HS-27A (cell line): ENCODE results near the gene ST8SIA3.
"Not testable (repeated sequence)": the region's sequence is repeated elsewhere in the genome, so short reads cannot be mapped to it uniquely, and the experiment has no call there.

ENCODE experiments used
- DNase-seq: peaks from one replicate; pipeline ENCODE4 v3.0.0-alpha.2; 2012; ENCODE audit warnings: low read depth, missing footprints

The ST8SIA3 gene

GRCh38 chr18:57364460-57364859 lies 12.1 kb downstream of the ST8SIA3 start:
- DNase-seq = no peak

GRCh38 chr18:57366528-57367081 lies 14.2 kb downstream of the ST8SIA3 start:
- DNase-seq = no peak

- no peak for DNase-seq
Measured at GRCh38 chr18:57372444-57372843, 20.1 kb downstream of the ST8SIA3 start.

GRCh38 chr18:57373017-57373416 lies 20.7 kb downstream of the ST8SIA3 start:
- DNase-seq = no peak

- no peak for DNase-seq
Measured at GRCh38 chr18:57376503-57376902, 24.1 kb downstream of the ST8SIA3 start.

GRCh38 chr18:57389271-57389670 lies 36.9 kb downstream of the ST8SIA3 start:
- no peak for DNase-seq

- DNase-seq = no peak
Measured at GRCh38 chr18:57390044-57390443, 37.7 kb downstream of the ST8SIA3 start.

- not testable (repeated sequence) for DNase-seq
Measured at GRCh38 chr18:57394749-57395148, 42.4 kb downstream of the ST8SIA3 start.

GRCh38 chr18:57396831-57397230 lies 44.5 kb downstream of the ST8SIA3 start:
- DNase-seq = not testable (repeated sequence)

- DNase-seq = peak; percentile 26
Measured at GRCh38 chr18:57397440-57398132, 45.2 kb downstream of the ST8SIA3 start.

GRCh38 chr18:57404345-57404744 lies 52.0 kb downstream of the ST8SIA3 start:
- no peak for DNase-seq

- DNase-seq = no peak
Measured at GRCh38 chr18:57409650-57410049, 57.3 kb downstream of the ST8SIA3 start.

- no peak for DNase-seq
Measured at GRCh38 chr18:57410749-57411148, 58.4 kb downstream of the ST8SIA3 start.

- DNase-seq = no peak
Measured at GRCh38 chr18:57416542-57416941, 64.2 kb downstream of the ST8SIA3 start.
